Measurements from ENCODE around the gene RAB11FIP5.

Gene RAB11FIP5

DNA sequence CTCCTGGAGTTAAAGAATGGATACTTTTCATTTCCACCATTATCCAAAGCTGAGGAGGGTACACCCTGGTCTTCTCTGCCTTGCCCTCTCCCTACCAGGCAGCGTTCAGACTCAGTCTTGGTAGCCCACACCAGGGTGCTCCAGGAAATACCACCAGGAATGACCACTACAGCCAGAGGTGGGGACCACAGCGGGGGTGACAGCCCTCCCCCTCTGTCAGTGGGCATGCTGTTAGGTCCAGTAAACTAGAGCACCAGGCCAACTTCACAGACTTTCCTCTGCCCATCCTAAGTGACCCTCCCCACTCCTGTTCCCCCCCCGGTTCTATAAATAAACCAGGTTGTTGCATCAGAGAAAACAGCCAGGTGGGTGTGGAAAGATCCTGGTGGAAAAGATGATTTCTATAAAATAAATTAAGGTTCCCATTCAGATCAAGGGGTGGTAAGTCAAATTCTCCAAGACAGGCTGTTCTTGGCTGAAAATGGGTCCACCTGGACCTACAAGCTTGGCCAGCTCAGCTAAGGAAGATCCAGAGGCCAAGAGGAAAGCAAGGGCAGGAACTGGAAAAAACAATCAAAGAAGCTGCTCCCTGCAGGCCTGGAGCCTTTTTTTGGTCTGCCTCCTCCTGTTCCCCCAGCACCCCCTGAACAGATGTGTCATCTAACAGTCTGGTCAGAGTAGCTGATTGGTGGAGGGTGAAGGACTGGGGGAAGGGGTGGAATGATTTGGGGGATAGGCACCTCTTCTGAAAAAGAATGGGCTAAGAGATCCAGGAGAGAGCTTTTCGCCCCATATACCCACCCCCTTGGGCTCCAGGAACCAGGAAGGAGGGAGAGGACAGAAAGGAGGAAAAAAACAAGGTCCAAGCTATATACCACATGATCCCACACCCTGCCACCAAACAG is 2.3 kb downstream of the RAB11FIP5 start:
- TF ChIP-seq, protein P1, sequence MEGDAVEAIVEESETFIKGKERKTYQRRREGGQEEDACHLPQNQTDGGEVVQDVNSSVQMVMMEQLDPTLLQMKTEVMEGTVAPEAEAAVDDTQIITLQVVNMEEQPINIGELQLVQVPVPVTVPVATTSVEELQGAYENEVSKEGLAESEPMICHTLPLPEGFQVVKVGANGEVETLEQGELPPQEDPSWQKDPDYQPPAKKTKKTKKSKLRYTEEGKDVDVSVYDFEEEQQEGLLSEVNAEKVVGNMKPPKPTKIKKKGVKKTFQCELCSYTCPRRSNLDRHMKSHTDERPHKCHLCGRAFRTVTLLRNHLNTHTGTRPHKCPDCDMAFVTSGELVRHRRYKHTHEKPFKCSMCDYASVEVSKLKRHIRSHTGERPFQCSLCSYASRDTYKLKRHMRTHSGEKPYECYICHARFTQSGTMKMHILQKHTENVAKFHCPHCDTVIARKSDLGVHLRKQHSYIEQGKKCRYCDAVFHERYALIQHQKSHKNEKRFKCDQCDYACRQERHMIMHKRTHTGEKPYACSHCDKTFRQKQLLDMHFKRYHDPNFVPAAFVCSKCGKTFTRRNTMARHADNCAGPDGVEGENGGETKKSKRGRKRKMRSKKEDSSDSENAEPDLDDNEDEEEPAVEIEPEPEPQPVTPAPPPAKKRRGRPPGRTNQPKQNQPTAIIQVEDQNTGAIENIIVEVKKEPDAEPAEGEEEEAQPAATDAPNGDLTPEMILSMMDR (conservative IDR thresholded peaks at IDR 0.05; ENCODE audit: low read depth, low read length) = no peak
- H3K4me3 ChIP-seq (ENCODE audit: low read depth, low read length) = peak overlapping the region; percentile 77
- DNase-seq (ENCODE audit: low read depth) = no peak

DNA sequence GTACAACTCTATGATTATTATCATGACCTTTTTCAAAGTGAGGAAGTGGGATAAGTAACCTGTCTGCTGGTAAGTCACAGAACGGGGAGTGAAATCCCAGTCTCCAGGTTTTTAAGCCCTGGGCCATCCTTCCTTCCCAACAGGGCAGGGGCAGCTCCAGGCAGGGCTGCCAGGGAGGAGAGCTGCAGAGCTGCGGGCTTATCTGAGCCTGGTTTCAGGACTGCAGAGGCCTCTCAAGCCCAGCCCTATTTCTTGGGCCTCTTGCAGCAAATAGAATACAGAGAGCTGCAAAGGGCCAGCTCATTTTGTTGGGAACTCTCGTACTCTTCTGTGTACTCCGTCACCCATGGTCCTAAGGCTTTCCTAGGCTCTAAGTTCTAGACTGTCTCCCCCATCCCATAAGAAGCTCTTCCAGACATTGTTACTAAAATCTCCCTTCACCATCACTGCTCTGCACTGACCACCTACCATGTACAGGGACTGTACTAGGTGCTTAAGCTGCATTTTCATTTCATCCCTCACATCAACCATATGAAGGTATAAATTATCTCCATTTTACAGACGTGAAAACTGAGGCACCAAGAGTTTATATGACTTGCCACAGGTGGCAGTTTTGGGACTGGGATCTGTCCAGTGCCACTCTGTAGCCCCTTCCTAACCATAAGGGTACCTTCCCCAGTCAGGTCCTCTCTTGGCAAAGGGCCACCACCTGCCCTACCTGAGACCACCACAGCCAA is 3.1 kb downstream of the RAB11FIP5 start:
- TF ChIP-seq, protein P1 (conservative IDR thresholded peaks at IDR 0.05; ENCODE audit: low read depth, low read length) = no peak
- H3K4me3 ChIP-seq (ENCODE audit: low read depth, low read length) = no peak overlapping the region
- DNase-seq (ENCODE audit: low read depth) = no peak

DNA sequence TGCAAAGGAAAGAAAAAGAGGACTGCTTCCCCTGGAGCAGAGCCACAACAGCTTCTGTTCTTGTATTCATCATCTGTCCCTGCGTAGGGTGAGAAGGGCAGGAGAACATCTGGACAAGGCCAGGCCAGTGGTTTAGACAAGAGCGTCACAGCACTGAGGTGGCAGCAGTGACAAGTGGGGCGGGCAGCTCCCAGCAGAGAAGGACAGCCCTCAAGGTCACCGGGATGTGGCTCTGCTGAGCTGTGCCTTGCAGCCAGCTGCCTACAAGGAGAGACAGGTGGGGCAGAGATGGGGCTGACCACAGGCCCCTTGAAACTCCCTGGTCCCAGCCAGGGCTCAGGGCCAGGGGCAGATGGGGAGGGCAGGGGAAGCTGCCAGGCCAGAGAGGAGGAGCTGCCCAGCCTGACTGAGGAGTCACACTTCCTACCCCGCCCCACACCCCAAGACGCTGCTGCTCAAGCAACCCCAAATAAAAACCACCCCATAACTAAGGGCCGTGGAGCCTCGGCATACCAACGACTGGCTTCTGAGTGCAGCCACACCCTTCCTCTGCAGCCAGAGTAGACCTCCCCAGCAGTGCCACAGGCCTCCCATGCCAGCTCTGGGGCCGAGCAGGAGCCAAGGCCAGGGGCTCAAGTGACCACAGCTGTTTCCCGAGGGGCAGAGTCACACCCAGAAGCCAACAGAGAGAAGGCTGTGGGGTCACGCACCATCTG is 5.4 kb downstream of the RAB11FIP5 start:
- DNase-seq (ENCODE audit: low read depth) = no peak
- TF ChIP-seq, protein P1 (conservative IDR thresholded peaks at IDR 0.05; ENCODE audit: low read depth, low read length) = no peak
- no peak overlapping the region for H3K4me3 ChIP-seq (ENCODE audit: low read depth, low read length)

DNA sequence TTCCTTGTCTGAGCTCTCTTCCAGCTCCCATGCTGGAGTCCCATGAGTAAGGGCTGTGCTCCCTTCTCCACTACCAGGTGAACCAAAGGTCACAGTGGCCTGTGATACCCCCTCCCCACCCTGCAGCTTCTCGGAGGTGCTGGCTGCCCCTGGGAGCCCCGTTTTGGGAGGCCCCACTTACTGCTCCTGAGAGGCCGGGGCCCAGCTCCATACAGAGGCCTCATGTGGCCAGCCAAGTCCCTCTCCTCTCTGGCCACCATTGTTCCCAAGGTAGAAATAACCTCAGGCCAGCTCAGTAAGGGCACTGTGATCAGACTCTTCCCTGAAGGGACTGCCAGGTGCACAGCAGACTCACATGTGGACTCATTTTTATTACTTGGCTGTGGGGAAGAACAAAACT is 6.0 kb downstream of the RAB11FIP5 start:
- DNase-seq (ENCODE audit: low read depth) = no peak
- no peak overlapping the region for H3K4me3 ChIP-seq (ENCODE audit: low read depth, low read length)
- TF ChIP-seq, protein P1 (conservative IDR thresholded peaks at IDR 0.05; ENCODE audit: low read depth, low read length) = no peak

DNA sequence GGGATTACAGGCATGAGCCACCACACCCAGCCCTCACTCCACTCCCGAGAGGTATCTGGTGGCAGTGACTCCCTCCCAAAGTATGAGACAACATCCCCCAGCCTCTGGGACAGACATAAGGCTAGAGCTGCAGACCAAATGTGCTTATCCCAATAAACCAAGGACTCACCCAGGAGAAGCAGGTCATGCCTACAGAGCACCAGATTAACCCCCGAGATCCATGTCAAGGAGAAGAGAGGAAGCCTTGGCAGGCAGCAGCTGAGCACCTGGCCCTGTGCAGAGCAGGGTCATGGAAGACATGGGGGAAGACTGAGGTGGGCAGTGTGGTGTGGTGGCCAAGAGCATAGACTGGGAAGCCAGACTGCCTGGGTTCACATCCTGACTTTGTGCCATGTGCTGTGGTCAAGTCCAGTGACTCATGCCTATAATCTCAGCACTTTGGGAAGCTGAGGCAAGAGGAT is 7.2 kb downstream of the RAB11FIP5 start:
- no peak for DNase-seq (ENCODE audit: low read depth)
- TF ChIP-seq, protein P1 (conservative IDR thresholded peaks at IDR 0.05; ENCODE audit: low read depth, low read length) = no peak
- H3K4me3 ChIP-seq (ENCODE audit: low read depth, low read length) = no peak overlapping the region

DNA sequence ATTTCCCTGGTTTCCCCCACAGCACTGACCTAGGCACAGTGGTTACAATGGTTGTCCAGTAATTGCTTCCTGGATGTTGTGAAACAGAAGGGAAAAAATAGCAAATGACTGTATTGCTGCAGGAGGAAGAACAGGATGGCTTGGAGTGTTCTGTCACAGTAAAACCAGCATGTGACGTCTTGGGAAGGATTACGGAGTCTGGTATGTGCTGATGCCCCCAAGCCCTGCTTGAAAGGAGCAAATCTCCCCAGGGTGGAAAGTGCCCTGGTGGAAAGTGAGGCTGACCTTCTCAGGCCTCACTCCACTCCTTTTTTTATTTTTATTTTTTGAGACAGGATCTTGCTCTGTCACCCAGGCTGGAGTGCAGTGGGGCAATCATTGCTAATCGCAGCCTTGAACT is 7.8 kb downstream of the RAB11FIP5 start:
- TF ChIP-seq, protein P1 (conservative IDR thresholded peaks at IDR 0.05; ENCODE audit: low read depth, low read length) = no peak
- DNase-seq (ENCODE audit: low read depth) = no peak

More for the DNA sequence above, 7.8 kb downstream of the RAB11FIP5 start:
- no peak overlapping the region for H3K4me3 ChIP-seq (ENCODE audit: low read depth, low read length)

Measured in choroid plexus epithelial cell (primary cell).